GM03348 (cell line): ENCODE measurements around the gene ERC2.

Source experiments
- DNase-seq: peaks from one replicate; pipeline ENCODE4 v3.0.0; 2012; ENCODE audit warnings: low spot score

ERC2 gene

DNA sequence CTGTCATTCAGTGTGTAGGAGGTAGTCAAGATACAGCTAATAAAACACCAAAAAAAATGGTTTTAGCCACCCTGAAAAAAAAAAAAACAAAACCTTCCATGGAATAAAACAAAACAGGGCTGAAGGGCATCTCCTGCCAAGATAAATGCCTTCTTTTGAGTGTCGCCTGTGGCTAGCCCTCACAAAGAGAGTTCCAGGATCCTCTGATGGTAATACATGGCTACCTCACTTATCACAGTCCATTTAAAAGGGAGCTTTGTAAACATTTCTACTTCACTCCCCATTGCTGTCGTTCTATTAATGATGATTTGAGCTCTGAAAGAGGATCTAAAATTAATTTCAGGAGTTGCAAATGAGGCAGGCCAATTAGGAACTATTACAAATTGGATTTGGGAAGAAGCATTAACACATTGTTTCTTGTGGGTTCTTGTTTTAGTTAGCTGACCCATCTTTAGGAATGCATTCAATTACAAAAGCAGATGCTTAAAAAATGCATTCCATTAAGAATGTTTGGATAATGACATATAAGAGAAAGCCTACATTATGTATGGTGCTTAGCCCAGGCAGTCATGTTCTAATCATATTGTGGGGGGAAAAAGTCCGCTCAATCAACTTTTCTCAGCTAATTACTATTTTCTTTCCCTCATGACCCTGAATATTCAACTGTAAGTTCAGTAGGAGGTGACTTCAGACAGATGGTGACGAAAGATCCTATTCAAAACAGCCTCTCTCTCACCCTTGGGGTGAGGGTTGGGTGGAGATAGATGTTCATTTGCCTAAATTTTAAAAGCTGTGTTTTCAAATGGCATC lies 726.0 kb downstream of the ERC2 start:
- DNase-seq, result peak; percentile 18

DNA sequence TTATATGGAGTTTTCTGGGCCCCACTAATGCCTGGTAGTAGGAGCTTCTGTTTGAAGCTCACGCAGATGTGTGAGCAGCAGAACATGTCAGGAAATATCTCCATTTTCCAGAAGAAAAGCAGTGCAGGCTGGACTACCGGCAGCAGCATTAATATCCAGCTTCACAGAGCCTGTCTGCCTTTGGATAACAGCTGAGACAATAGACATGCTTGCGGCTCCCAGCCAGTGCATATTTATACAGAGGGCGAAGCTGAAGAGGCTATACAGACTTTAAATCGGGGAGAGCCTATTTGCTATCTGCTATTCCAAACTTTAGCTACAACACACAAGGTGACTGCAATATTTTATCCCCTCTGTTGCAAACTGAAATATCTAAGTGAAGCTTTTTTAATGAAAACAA lies 731.1 kb downstream of the ERC2 start:
- DNase-seq, result no peak

DNA sequence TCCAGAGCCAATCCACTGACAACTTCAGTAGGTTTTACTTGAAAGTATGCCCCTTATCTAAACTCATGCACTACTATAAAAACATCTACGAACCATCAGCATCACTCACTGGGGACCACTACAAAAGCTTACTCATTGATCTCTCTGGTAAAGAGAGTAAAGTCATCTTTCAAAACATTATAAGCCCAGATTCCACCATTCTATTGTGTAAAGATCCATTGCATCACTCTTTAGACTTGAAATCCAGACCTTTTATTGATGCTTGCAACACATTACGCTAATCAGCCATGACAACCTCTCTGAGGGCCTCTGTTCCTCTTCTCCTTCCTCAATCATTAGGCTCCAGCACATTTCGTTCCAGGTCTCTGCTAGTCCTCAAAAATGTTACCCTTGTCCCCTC lies 732.3 kb downstream of the ERC2 start:
- DNase-seq, result no peak

DNA sequence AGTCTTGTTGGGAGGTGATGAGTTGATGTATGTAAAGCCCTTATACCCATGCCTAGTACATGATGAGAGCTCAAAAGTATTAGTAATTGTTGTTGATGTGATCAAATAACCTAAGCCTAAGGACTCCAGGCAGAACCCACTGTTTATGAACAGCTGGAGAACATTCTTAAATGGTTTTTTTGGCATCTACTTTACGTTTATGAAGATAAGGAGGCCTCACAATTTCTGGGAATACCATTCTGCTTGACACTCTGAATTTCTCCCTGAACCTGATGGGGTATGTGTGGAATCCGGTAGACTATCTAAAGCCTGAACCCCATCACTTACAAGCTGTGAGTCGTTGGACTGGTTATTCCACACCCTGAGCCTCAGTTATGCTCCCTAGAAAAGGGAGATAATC lies 736.5 kb downstream of the ERC2 start:
- DNase-seq, result no peak

DNA sequence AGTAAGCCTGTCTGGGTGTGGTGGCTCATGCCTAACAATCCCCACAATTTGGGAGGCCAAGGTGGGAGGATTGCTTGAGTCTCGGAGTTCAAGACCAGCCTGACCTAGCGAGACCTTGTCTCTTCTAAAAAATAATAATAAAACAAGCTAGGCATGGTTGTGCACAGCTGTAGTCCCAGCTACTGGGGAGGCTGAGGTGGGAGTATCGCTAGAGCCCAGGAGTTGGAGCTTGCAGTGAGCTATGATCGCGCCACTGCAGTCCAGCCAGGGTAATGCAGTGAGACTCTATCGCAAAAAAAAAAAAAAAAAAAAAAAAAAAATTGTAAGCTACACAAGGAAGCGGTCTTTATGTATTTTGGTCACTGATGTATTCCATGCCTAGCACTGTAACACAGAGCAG lies 738.7 kb downstream of the ERC2 start:
- no peak for DNase-seq

DNA sequence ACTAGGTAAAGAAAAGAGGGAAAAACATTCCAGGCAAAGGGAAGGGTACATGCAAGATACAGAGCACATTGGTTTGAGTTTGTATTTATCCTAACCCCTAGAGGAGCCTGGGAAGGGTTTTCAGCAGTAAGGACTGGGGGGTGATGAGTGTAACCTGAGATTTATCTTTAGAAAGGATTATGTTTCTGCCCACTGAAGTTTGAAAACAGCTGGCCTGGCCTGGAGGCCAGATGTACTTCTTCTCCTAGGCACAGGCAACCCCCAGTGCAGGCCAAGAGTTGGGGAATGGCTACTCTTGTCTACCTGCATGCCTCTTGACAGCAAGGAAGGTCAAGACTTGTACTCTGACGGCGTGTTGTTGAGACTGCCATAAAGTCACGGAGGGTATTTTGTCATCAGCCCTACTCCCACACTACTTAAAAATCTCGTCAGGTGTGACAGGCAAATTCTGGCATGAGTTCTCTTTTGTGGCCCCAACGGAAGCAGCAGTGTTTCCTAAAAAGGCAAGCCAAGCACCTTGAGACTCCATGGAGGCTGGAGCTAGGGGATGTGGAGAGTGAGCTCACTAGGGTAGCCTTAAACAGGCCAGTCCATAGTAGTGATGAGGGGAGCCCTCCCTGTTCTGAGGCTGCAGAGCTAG lies 739.7 kb downstream of the ERC2 start:
- no peak for DNase-seq

DNA sequence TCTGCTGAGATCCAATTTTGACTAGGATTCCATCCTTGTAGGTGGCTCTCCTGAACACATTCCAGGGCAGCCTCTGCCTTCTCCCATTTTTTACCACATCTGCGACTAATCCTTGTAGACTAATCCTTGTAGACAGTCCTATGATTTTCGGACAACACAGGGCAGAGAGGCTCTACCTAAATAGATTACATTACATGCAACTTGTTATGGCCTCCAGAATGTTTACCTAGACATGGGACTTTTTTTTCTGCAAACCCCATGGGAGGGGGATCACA lies 741.8 kb downstream of the ERC2 start:
- DNase-seq, result no peak

DNA sequence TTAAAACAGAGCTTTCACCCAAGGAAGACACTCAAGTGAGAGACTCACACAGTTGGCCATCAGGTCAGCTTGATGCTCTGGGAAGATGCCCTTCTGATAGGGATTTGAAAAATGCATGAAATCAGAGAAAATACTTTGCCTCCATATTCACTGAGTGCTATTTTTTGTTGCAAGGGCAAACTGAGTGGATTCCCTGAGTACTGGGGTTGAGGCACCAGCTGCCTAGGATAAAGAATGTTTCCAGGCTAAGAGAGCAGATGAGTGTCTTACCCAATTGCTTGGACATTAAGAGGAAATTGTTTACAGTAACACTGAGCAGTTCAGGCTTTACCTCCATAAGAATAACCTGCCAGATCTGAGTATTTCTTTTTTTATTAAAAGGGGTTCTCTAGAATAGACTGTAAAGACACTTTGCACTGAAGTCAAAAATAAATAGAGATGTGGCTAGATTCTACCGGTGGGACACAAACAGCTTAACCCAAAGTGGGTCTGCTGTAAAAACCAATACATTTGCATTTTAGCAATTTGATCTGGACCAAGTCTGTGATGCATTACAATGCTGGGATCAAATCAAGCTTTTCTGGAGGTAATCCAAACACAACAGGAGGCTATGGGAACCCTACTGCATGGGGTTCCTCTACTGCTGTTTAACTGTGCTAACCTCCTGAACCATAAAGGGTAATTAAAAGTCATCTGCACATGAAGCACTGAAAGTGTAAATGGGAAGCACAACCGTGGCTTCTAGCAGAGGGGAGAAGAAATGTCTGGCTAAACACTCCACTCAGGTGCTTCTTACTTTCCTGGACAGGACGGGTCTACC lies 742.4 kb downstream of the ERC2 start:
- DNase-seq, result no peak

DNA sequence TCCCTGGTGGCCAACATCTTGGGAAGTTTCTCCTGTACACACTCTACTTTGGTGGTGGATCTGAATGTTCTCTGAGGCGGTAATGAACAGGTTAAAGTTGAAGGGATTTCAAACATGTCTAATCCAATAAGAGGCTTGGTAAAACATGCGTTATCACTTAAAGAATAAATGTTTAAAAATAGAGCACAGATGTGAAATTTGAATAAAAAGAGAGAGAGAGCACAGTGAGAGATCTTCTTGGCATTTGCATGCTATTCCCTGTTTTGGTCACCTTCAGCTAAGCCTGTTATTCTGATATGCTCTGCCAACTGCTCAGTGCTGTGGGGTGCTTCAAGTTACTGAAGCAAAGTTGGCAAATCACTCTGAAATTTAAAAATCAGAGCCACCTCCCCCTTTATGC lies 743.4 kb downstream of the ERC2 start:
- no peak for DNase-seq

DNA sequence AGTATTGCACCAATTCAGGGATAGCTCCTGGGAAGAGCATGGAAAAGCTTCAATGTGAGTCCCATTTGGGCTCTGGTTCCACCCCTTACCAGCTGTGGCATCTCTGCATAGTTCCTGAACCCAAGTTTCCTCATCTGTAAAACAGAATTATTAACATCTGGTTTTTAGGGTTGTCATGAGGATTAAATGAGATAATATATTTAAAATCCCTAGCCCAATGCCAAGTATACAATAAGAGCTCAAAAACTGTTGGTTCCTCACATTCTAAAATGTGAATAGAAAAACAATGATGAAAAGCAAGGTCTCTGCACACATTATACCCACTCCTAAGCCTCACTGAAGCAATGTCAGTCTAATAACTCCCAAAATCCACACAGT lies 743.9 kb downstream of the ERC2 start:
- DNase-seq, result no peak

DNA sequence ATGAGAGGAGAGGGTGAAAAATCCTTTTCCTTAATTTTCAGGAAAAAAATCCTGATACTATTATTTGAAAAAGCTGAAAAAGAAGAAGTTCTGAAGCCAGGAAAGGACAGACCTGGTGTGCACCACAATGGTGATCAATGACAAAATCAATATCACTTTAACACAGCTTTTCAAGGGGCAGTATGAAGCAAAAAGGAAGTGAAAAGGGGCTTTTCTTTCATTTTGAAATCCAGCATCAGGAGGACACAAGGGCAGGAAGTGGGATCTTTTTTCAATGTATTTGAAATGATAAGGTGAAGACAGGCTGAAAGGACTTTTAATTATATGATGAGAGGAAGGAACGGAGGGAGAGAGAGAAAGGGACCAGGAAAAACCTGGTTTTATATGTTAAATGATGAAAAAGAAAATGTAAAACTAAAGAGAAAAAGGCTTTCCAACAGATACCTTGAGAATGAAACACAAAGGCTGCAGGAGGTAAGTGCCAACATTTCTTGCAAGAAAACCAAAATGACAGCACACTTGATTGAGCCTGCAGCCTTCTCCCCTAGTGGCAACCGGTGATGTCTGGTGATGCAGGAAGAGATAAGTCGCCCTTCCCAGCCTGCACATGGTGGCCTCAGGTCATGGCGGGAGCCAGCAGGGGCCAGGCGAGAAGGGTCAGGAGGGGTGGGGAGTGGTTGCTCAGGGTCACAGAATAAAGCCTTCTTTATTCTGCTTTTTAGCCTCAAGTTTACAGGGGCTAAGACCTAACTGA lies 744.4 kb downstream of the ERC2 start:
- no peak for DNase-seq

DNA sequence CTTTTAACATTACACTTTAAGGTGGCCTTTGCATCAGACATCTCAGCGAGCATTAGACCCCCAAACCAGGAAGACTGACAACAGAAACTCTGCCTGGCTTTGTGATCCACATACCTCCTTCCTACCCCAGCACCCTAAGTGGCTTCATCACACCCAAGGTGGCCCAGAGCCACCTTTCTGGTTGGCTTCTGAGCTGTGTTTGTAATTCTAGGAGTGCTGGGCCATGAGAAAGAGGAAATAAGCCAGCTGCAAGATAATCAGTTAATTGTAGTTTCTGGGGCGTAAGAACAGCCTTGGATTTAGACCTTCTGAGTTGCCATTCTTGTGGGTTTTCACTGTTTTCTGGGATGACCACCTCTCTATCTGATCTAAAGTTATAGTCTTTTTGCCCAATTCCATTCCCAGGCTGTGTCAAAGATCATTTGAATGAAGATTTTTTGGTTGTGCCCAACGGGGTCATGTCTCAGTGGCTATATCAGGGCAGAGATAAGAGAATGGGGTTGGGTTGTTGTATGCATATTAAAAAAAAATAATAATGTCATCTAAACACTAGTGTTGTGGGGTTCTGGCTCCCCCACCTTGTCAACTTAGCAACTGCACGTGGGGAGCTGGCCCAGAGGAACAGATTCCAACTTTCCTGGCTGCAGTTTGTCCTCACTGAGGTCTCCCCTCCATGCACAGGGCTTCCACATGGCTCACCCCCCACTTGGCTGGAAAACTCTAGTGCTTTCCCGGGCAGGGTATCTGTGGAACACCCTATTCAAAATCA lies 746.4 kb downstream of the ERC2 start:
- peak; percentile 64 for DNase-seq

DNA sequence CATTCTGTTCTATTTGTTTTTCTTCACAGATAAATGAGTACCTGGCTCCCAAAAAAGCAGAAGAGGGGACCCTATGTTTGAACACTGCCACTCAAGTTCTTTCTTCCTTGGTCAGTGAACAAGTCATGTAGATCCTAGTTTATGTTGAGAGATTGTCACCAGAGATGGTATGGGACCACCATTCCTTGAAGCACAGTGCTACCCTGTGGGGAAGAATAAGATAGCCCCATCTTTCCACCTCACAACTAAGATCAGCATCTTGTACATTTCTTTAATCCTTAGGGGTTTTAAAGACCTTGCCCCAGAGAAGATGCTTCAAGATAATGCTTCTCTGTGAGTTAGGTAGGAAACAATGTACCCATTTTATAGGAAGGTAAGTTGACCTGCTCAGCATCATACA lies 747.7 kb downstream of the ERC2 start:
- DNase-seq, result peak; percentile 59

DNA sequence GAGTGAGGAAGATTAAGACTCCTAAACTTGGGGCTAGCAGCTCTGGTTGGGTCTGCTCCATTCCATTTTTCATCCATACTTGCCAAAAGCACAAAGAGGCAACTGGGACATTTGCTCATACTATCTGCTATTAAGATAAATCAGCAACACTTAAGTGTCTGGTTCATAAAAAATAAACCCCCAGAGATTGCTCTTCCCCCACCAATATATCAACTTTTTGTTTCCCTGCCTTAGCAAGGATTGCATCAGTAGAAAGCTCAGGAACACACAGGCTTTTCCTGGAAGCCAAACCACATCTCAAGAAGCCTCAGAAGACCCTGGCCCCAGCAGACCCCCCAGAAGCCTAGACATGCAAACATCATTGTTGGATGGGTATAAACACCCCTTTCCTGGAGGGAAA lies 748.8 kb downstream of the ERC2 start:
- DNase-seq, result peak; percentile 17

DNA sequence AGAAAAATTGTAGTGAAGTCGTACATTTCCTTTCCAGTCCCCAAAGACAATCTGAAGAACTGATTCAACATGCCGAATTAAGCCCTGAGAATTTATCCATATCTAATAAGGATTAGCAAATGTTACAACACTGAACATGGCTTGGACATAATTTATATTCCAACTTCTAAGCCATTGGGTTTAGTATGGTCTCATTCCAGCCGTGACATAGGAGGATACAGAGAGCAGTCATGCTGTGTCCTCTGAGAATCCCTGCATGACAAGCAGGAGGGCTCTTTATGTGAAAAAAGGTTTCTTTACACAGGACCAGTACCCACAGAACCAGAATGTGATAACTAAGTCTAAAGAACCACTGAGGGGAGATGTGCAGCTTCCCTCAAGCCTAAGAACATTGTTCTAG lies 749.3 kb downstream of the ERC2 start:
- DNase-seq, result no peak

DNA sequence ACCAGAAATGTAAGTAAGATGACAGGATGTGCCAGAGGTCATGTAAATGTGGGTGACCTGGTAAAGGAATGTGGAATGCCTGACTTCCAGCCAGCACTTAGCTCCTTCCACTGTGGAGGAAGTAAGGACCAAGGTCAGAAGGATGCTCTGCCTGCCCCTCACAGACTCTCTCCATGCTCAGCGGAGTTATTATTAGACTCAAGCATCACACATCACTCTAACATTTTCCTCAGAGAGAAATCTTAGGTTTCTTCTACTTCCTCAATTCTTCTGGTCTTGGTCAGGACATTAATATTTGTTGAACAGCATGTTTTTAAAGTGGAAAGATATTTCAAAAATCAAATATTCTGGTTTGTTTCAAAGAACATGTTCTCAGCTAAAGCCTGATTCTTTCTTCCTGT lies 749.7 kb downstream of the ERC2 start:
- DNase-seq, result peak; percentile 44

DNA sequence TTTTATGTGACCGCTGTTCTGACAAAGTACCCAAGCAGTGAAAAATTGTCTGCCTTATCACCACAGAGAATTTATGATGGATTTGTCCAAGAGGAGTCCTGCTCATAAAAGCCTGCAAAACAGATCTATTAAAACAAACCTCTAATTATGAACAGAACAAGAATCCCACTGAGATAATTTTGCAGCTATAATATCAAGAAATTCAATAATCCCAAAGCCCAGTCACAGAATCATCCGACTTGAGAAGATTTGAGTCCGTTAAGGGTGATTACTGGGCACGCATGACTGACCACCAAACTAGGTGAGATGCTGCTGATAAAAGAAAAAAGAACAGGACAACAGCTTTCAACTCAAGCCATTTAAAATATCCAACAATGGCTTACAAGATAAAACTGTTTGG lies 750.2 kb downstream of the ERC2 start:
- no peak for DNase-seq

DNA sequence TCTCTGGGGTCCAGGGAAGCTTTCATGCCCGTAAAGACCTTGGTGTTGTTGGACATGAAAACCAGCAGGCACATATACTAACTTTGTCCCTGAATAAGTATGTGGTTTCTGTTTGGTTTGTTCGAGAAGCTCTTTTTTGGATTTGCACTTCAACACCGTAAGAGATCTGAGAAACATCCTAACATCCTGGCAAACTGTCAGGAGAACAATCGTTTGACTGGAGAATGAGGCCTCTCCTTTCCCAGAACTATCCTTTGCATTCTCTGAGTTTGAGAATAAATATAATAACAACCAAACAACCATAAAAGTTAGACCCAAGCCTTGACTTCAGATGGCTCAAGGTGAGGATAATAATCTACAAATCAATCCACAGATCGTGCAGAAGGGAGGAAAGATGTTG lies 750.8 kb downstream of the ERC2 start:
- DNase-seq, result no peak

DNA sequence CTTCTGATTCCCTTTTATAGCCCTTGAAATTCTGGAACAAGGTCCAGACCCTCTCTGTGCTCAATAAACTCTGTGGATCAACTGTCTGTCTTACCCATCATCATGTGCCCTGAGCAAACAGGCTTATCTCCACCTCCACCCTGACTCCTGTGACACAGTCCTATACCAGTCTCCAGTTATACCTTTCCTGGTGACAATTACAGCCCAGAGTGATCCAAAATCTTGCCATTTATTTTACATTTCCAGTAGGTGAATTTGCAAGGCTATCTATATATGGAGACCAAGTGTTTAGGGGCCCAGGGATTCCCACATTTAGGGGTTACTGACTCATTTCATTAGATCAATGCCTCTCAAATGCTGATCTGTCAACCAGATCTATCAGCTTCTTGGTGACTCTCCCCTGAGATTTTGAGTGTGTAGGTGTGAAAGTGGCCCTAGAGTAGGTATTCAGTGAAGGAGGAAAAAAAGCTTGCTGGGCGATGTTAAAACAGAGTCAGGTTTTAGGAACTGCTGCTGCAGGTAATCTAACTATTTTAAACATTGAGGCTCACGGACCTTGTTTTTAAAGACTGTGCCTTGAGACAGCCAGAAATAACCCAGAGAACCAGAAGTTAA lies 751.5 kb downstream of the ERC2 start:
- DNase-seq, result no peak

DNA sequence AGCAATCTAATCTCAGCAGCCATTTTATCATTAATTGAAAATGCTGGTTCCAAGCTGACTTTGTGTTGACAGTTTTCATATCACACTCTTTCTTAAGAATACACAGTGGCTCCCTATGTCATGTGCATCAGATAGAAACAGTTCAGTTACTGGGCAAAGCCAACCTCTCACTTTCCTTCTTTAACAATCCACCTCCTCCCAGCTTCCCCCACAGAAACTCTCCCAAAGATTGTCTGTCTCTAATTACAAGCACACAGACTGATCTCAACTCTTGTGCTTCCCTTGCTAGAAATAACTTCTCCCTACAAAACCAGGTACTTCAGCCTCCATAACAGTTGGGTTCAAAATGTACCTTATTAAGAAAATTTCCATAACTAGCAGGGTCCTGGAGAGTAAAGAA lies 752.2 kb downstream of the ERC2 start:
- no peak for DNase-seq

DNA sequence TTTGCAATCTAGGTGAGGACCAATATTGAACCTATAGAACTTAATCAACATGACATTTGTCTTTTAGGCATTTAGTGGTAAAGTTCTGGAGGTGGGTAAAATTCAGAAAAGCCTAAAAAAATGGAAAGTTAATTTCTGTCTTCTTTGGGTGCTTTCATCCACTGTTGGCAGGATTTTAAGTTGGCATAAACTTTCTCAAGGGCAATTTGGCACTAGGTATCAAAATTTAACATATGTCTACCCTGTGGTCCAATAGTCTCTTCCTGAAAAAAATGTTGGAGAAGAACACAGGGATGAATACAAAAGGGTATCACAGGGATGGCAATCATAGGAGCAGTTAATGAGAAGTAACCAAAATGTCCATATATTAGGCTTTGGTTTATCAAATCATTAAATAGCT lies 754.2 kb downstream of the ERC2 start:
- no peak for DNase-seq
